Upper lobe of left lung (tissue), 6 donors: ENCODE results near the gene NT5E. TPM values are rescaled to one million over a fixed set of nuclear protein-coding genes. Genes with fewer than 3 reads are reported as not detected.
"Not testable (repeated sequence)": the region's sequence is repeated elsewhere in the genome, so short reads cannot be mapped to it uniquely, and the experiment has no call there.

Experiments
- ATAC-seq, 2 donors: fragments of 200-7000 bp; cut with Tn5 transposase; one replicate each; pipeline ENCODE4 v1.9.1; 2022; ENCODE audit warnings: mild to moderate bottlenecking in 2 of 2, moderate library complexity in 2 of 2; ENCODE audit not compliant: low FRiP score in 2 of 2
- DNase-seq, 2 donors: peaks; one replicate each; pipeline ENCODE4 v3.0.0-alpha.2; 2019 to 2020
- H3K27ac ChIP-seq, 4 donors: fragments of 200-600 bp; sonication (generic); one replicate each; pipeline ENCODE4 v1.5.1; 2016 to 2019
- H3K27me3 ChIP-seq, 4 donors: fragments of 200-600 bp; sonication (generic); one replicate each; pipeline ENCODE4 v1.5.1; 2017 to 2019
- H3K36me3 ChIP-seq, 4 donors: fragments of 200-600 bp; sonication (generic); one replicate each; pipeline ENCODE4 v1.5.1; 2016 to 2019
- H3K4me1 ChIP-seq, 4 donors: fragments of 200-600 bp; sonication (generic); one replicate each; pipeline ENCODE4 v1.5.1; 2018 to 2019
- H3K4me3 ChIP-seq, 4 donors: fragments of 200-600 bp; sonication (generic); one replicate each; pipeline ENCODE4 v1.5.1; 2017 to 2019; ENCODE audit warnings: mild to moderate bottlenecking in 2 of 4, moderate library complexity in 1 of 4
- H3K9me3 ChIP-seq, 4 donors: fragments of 200-600 bp; sonication (generic); one replicate each; pipeline ENCODE4 v1.5.1; 2018 to 2019
- EP300 ChIP-seq, 4 donors: sonication (generic); formaldehyde crosslinking; IDR thresholded peaks; one replicate each; pipeline ENCODE4 v1.5.1; 2017; ENCODE audit warnings: antibody characterized with exemption in 4 of 4, control low read depth in 2 of 4
- POLR2A ChIP-seq, 4 donors: fragments of 450-650 bp; IDR thresholded peaks; one replicate each; pipeline ENCODE4 v1.5.1; 2016 to 2017; ENCODE audit warnings: antibody characterized with exemption in 4 of 4, mild to moderate bottlenecking in 2 of 4
- POLR2AphosphoS5 ChIP-seq, 2 donors: sonication (generic); formaldehyde crosslinking; IDR thresholded peaks; one replicate each; pipeline ENCODE4 v1.5.1; 2017; ENCODE audit warnings: antibody characterized with exemption in 2 of 2
- WGBS, 2 donors: methylation state at CpG; one replicate each; pipeline ENCODE4 v1.1.5; 2017 to 2018; 5-methylcytosine and 5-hydroxymethylcytosine counted together
- total RNA-seq, 6 donors: library from RNA; depleted of rRNA in 4 of 6; stranded (reverse); fragments of >200 nt in 4 of 6; gene quantifications; one replicate each; pipeline versions ENCODE4 v1.1.0 to v1.2.1, GENCODE V29; 2016 to 2021
- TF ChIP-seq, protein P1 (sequence below), 6 experiments: fragments of 450-650 bp in 4 of 6; fragments of 200-600 bp in 2 of 6; sonication (generic) in 2 of 6; IDR thresholded peaks; one replicate each; pipeline ENCODE4 v1.5.1; 2016 to 2019; ENCODE audit warnings: antibody characterized with exemption in 6 of 6
- donor health status: DM: no; HTN: no; CAD: no; lungs with moderate emphysema.
- donor health status: DM: no; HTN: yes; CAD: no; lungs with severe emphysema.

NT5E gene
- total RNA-seq, 6 donors from 2014 or later = 1.4 to 17.8 (median 9.6) TPM

DNA sequence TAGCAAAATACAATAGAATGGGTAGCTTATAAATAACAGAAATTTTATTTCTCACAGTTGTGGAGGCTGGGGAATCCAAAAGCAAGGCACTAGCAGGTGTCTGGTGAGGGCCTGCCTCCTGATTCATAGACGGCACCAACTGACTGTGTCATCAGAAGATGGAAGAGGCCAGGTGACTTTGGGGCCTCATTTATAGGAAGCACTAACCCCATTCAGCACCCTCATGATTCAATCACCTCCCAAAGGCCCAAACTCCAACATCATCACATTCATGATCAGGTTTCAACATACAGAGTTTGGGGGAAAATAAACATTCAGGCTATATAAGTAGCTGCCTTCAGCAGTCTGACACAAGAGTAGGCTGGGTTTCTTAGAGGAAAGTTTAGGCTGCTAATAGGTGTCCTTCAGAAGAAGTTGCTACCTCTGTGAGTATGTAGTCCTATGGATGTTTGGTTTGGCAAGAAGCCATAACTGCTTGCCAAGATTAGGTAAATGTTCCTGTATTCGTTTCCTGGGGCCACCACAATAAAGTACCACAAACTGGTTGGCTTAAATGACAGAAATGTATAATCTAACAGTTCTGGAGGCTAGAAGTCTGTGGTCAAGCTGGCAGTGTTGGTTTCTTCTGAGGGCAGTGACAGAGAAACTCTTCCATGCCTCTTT, 48.8 kb downstream of the NT5E start:
- Histone ChIP-seq H3K9me3 (no peaks in the 10 kb centered on the region), H3K27me3 (no peaks in the 10 kb centered on the region), H3K36me3 (peaks cover 0 to 21% (median 2%) of the 10 kb centered on the region in 4 donors), H3K4me1 (peaks cover 0 to 13% (median 5%) of the 10 kb centered on the region in 4 donors), H3K4me3 (no peak overlapping the region), H3K27ac (no peak overlapping the region)
- TF ChIP-seq EP300 (IDR thresholded peaks at IDR 0.05) = no peak
- TF ChIP-seq, protein P1, sequence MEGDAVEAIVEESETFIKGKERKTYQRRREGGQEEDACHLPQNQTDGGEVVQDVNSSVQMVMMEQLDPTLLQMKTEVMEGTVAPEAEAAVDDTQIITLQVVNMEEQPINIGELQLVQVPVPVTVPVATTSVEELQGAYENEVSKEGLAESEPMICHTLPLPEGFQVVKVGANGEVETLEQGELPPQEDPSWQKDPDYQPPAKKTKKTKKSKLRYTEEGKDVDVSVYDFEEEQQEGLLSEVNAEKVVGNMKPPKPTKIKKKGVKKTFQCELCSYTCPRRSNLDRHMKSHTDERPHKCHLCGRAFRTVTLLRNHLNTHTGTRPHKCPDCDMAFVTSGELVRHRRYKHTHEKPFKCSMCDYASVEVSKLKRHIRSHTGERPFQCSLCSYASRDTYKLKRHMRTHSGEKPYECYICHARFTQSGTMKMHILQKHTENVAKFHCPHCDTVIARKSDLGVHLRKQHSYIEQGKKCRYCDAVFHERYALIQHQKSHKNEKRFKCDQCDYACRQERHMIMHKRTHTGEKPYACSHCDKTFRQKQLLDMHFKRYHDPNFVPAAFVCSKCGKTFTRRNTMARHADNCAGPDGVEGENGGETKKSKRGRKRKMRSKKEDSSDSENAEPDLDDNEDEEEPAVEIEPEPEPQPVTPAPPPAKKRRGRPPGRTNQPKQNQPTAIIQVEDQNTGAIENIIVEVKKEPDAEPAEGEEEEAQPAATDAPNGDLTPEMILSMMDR (IDR thresholded peaks at IDR 0.05) = no peak
- TF ChIP-seq POLR2A (IDR thresholded peaks at IDR 0.05) = no peak
- no peak for TF ChIP-seq POLR2AphosphoS5 (IDR thresholded peaks at IDR 0.05)
- ATAC-seq (peak; percentile 26 to 59), DNase-seq (peak in 1 of 2 donors; percentile 26)
- WGBS, 2 donors = 53 to 66% methylated on average over 2 of the region's 2 CpGs

DNA sequence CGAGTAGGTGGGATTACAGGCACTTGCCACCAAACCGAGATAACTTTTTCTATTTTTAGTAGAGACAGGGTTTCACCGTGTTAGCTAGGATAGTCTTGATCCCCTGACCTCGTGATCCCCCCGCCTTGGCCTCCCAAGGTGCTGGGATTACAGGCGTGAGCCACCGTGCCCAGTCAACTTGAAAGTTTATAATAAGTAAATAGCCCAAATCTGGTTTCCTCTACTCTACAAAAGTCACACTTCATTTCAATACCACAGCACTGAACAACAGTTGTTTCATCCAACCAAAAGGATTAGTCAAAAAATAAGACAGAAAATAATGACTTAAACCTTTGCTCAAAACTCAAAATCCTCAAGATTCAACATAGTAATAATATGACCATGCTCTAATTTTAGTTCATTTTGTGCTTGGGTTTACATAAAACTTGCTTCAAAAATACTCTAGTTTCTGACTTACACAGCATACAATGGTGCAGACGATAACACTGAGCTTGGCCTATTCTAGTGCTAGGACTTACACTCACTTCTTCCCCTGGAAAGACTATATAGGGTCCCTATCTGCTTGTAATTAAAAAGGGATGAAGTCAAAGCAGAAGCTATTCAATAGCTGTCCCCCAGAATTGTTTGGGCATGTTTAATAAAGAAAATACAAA, 56.7 kb downstream of the NT5E start:
- no peak overlapping the region for H3K27ac ChIP-seq
- no peak for TF ChIP-seq POLR2A (IDR thresholded peaks at IDR 0.05)
- TF ChIP-seq, protein P1 (IDR thresholded peaks at IDR 0.05) = no peak
- TF ChIP-seq POLR2AphosphoS5 (IDR thresholded peaks at IDR 0.05) = no peak
- no peak for TF ChIP-seq EP300 (IDR thresholded peaks at IDR 0.05)
- H3K4me3 ChIP-seq = no peak overlapping the region
- WGBS, 2 donors = 85 to 86% methylated on average over 8 of the region's 8 CpGs
- DNase-seq = no peak
- peaks cover under 1 to 67% (median 16%) of the 10 kb centered on the region in 4 donors for H3K36me3 ChIP-seq
- no peak for ATAC-seq
- H3K27me3 ChIP-seq = no peaks in the 10 kb centered on the region
- no peaks in the 10 kb centered on the region for H3K4me1 ChIP-seq
- no peaks in the 10 kb centered on the region for H3K9me3 ChIP-seq

DNA sequence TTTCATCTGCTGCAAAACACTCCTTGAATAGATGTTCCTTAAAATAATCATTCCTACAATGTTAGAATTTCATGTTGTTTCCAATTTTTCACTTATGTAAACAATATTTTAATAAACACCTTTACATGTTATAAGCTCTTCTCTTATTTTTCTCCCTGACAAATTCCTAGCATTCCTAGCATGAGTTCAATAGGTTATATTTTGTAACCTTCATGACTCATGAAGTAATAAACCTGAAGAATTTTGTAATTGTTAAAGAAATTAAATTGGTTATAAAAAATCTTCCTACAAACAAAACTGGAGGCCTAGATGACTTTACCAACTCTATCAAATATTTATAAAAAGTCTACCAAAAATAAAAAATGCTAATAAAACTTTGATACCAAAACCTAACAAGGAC, 66.3 kb downstream of the NT5E start:
- Histone ChIP-seq H3K4me1 (no peaks in the 10 kb centered on the region), H3K36me3 (peaks cover 7 to 68% (median 27%) of the 10 kb centered on the region in 4 donors), H3K4me3 (no peak overlapping the region), H3K27me3 (no peaks in the 10 kb centered on the region), H3K27ac (no peak overlapping the region), H3K9me3 (no peaks in the 10 kb centered on the region)
- ATAC-seq (no peak), DNase-seq (no peak)
- TF ChIP-seq, protein P1 (IDR thresholded peaks at IDR 0.05) = no peak
- no peak for TF ChIP-seq POLR2A (IDR thresholded peaks at IDR 0.05)
- no peak for TF ChIP-seq POLR2AphosphoS5 (IDR thresholded peaks at IDR 0.05)
- TF ChIP-seq EP300 (IDR thresholded peaks at IDR 0.05) = no peak

DNA sequence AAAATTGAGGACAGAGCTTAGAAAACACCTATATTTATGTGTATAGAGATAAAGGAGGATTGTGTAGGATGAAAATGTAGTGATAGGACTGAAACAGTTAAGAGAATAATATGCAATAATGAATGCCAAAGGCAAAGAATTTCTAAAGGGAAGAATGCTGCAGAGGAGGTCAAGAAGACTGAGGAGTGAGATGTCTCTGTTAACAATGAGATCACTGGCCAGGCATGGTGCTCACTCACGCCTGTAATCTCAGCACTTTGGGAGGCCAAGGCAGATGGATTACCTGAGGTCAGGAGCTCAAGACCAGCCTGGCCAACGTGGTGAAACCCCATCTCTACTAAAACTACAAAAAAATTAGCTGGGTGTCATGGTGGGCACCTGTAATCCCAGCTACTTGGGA, 74.4 kb downstream of the NT5E start:
- not testable (repeated sequence) for ATAC-seq, H3K9me3 ChIP-seq, H3K4me3 ChIP-seq, DNase-seq, H3K27me3 ChIP-seq, H3K27ac ChIP-seq, H3K4me1 ChIP-seq
- peaks cover 0 to 80% (median 19%) of the 10 kb centered on the region in 4 donors for H3K36me3 ChIP-seq
- 75 to 82% methylated on average over 2 of the region's 2 CpGs for WGBS, 2 donors

DNA sequence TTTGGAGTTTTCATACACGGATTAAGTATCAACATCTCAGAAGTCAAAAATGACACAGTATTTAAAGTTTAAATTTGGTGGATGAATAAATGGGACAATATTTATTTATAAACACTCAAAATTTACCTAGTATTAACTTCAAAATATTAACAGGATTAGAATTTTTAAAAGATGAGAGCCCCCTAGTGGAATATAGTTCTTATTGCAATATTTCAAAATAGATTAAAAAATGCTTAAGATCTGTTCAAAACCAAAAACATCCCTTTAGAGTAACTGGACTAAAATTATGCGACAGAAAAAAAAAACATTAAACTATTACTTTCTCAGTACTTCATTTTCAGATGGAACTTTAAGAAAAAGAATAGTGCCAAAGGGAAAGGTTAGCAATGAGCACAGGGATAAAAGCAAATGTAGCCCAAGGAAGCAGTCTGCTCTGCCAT, 87.2 kb downstream of the NT5E start:
- no peaks in the 10 kb centered on the region for H3K4me1 ChIP-seq
- no peak overlapping the region for H3K27ac ChIP-seq
- TF ChIP-seq POLR2AphosphoS5 (IDR thresholded peaks at IDR 0.05) = no peak
- no peak for TF ChIP-seq POLR2A (IDR thresholded peaks at IDR 0.05)
- TF ChIP-seq, protein P1 (IDR thresholded peaks at IDR 0.05) = peak in 4 of 6 experiments; percentile 19 to 48 (median 27)
- 55% methylated on average over 2 of the region's 2 CpGs for WGBS, 2 donors
- no peak for DNase-seq
- no peak overlapping the region for H3K4me3 ChIP-seq
- H3K9me3 ChIP-seq = no peaks in the 10 kb centered on the region
- peaks cover 8 to 31% (median 13%) of the 10 kb centered on the region in 4 donors for H3K36me3 ChIP-seq
- ATAC-seq = no peak
- H3K27me3 ChIP-seq = no peaks in the 10 kb centered on the region
